ENCODE results near the gene QSOX2. TPM values are rescaled to one million over a fixed set of nuclear protein-coding genes. Genes with fewer than 3 reads are reported as not detected.
"Not testable (repeated sequence)": the region's sequence is repeated elsewhere in the genome, so short reads cannot be mapped to it uniquely, and the experiment has no call there.

The QSOX2 gene
- polyA plus RNA-seq, 5 donors = 9.1 to 12.5 (median 11.9) TPM

DNA sequence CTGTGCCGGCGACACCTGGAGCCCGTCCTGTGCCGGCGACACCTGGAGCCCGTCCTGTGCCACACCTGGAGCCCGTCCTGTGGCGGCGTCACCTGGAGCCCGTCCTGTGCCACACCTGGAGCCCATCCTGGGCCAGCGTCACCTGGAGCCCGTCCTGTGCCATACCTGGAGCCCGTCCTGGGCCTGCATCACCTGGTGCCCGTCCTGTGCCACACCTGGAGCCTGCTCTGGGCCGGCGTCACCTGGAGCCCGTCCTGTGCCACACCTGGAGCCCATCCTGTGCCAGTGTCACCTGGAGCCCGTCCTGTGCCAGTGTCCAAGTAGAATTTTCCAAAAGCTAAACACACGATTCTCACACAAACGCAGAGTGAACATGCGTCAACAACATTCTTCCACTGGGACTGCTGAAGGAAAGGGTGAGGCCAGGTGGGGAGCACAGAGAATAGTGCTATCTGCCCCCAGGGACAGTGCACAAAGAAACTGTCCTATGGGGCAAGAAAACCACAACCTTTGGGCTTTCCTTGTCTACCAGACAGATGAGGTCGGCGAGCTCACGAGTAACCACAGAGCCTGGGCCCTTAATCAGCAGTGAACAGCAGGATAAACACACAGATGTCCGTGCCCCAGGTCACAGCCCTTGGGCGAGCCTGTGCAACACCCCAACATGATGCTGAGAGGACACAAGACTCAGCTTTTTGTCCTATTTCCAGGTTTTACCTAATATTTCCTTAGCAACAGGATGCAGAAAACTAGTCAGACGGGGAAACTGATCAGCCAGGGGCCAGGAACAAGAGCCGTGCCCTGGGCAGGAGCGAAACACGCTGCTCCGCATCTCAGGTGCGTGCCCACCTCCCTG lies 7.9 kb downstream of the QSOX2 start:
- DNase-seq = no peak

GRCh38 chr9:136236471-136237410 lies 8.9 kb downstream of the QSOX2 start:
- not testable (repeated sequence) for DNase-seq

DNA sequence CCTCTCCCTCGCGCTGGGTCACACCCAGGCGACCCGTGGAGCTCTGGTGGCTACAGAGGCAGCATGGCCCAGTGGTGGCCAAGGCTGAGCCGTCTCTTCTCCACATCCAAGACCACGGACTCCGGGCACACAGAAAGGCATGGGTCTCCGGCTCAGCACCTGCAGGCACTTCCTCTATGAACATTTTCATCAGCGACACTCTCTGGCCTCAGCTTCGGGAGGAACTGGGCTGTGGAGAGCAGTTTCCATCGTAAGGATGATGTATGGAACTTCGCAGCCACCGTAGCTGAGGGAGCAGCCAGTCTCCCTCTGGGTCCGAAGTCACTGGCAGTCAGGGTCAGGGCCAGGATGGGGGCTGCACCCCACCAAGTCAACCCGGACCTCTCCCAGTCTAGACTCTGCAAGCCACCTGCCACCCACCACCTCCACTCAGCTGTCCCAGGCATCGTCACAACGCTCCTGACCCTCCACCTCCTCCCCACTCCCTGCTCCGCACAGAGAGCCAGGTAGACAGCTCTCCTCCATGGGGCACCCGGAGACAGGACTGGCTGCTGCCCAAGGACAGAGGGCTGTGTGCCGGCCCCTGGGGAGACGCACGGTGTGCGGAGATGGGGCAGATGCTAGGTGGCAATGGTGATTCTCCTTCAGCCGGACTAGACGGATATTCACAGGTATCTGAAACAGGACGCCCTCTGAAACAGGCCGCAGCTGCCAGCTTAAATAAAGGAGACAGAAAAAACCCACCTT lies 9.7 kb downstream of the QSOX2 start:
- DNase-seq = no peak

DNA sequence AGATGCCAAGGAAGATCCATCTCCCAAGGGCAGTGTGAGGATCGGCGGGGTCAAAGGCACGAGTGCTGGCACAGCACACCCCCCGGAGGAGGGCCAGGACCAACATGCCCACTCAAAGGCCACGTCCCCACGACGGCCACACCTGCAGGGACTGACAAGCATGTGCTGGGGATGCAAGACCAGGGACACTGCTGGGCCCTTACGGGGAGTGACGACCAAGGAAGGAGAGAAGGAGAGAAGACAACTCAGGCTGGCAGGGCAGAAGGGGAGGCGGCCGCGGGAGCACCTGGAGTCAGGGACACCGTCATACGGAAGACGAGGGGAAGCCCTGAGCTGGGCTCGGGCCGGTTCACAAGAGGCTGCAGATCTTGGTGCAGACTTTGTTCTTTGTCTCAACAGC lies 10.4 kb downstream of the QSOX2 start:
- DNase-seq = no peak

DNA sequence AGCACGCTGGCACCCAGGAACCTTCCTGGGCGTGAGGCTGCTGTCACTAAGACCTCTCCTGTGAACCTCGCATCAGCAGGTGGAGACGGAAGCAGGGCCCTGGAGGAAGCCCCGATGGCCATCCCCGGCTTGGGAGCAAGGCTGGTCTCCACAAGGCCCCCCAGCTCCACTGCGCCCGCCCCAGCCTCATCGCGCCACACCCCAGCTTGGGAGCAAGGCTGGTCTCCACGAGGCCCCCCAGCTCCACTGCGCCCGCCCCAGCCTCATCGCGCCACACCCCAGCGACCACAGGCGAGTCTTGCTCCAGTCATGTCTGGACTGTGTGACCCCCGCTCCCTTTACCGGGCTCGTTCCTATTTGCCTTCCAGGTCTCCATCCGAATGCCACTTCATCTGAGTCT lies 11.0 kb downstream of the QSOX2 start:
- DNase-seq = no peak

GRCh38 chr9:136233868-136234267 lies 11.7 kb downstream of the QSOX2 start:
- no peak for DNase-seq

- no peak for DNase-seq
Measured at GRCh38 chr9:136233411-136233810, 12.2 kb downstream of the QSOX2 start.

- DNase-seq = no peak
Measured at GRCh38 chr9:136232969-136233368, 12.6 kb downstream of the QSOX2 start.

DNA sequence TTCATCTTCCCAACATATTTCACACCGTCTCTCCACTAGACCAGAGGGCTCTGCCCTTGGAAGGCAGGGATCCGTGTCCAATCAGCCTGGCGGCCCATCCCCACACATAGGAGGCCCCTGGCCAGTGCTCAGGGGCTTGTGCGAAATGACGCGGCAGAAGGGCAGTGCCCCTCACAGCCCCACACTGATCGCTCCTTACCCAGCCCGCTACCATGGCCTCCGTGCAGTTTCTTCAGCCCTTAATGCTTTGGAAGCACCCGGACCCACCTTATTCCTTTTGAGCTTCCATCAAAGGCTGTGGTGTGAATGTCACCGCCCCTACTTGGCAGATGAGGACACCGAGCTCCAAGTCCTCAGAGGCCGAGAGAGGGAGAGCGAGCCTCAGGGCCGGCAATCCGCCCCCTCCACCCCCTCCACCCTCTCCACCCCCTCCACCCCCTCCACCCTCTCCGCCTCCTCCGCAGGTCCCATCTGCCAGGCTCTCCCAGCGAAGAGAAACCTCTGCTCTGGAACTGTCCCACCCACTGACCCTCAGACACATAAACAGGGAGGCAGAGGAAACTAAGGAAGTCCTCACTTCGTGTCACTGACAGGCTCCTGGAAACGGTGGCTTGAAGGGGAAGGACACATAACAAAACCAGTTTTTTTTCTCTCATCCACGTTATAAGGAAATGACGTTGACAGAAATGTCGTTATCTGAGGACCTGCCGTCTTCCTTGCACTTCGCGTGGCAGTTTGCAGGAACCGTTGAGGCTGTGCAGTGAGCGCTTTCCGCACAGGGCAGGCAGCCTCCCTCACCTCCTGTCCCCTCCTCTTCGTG lies 13.9 kb downstream of the QSOX2 start:
- DNase-seq = no peak

GRCh38 chr9:136230773-136231172 lies 14.8 kb downstream of the QSOX2 start:
- no peak for DNase-seq

- no peak for DNase-seq
Measured at GRCh38 chr9:136230365-136230764, 15.2 kb downstream of the QSOX2 start.

DNA sequence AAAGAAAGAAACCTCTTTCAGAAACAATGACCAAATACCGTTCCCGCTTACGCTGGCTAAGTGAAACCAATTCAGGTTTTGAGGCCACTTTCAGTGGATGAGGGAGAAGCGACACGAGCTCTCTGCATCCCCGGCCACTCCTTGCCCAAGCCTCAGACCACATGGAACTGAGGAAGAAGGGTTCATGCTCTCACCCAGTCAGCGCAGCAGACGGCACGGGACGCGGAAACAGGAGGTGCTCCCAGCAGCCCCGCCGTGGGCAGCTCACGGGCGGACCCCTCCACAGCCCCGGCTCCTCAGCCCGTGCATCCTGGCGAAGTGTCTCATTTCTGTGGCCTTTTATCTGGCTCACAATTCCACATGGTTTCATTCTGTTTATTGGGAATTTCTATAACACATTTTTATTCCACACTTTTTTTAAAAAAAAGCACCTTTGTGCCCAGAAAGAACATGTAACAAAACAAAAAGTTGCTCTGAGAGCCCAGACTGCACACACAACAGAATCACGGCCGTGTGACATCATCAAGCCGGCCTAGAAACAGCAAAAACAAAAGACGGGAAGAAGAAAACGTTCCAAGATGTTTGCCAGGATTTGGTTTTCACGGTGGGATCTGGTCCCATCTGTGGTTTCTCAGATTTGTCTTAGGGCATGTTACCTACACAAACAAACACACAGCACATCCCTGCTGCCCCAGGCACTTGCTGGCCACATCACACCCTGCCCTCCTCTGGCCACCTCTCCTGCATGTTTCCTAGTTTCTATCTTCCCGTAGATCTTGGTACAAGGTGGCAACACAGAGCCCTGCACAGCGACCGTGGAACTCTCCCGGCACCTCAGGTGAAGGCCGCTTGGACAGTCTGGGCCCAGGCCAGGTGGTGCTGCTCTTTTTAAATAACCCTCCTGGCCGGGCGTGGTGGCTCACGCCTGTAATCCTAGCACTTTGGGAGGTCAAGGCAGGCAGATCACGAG lies 16.2 kb downstream of the QSOX2 start:
- no peak for DNase-seq

DNA sequence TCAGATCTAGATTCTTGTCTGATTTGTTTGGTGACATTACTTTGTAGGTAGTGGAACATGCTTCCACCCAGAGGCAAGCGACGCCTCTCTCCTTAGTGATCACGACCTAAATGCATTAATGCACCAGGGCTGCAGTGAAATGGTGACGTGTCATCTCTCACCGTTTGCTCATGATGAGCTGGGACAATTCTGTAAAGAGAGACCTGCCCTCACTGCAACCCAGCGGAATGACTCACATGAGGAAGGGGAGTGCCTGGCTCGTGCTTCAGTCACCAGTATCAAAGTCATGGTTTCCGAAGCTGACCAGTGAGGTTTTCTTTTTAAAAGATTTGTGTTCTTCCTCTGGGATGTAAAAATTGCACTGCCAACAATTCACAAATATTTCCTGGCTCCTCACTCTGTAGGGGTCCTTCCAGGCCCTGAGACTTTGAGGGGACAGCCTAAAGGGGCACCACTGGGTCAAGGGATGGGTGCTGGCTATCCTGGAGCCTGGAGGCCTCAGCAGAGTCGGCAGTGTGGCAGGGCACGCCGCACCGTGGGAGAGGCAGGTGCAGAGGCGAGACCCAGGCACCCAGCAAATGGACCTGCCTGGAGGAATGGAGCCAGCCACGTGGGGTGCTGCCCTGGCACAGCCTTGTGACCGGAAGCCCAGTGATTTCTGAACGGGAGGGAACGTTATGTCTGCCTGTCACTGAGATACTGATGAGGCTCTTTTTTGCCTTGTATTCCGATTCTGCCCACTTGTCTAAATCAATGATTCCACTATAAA lies 17.3 kb downstream of the QSOX2 start:
- no peak for DNase-seq

DNA sequence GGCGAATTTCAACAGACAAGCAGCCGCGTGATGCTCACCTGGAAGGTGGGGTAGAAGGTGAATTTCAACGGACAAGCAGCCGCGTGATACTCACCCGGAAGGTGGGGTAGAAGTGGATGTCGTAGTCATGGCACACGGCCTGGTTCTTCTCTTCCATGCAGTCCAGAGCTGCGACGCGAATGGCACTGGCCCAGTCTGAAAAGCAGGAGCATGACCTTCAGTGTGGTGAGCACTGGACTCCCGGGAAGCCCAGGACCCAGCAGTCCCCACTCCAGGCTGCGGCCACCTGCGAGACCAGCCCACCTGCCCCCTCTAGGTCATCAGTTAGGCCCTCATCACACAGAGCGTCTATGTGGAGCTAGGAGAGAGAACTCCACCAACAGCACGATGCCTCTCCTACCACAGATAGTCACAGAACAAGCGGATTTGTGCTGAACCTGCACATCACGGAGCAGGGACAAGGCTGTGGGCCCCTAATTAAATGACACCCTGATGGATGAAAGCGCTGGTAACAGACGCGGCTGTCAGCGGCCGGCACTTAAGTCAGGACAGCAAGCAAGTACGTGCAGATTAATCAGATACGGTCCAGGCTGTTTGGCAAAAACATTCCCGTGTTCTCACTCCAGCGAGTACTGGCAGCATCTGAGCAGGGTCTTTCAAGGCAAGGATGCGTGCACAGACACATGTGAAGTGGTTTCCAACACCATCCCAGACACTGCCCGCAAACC lies 18.8 kb downstream of the QSOX2 start:
- no peak for DNase-seq

DNA sequence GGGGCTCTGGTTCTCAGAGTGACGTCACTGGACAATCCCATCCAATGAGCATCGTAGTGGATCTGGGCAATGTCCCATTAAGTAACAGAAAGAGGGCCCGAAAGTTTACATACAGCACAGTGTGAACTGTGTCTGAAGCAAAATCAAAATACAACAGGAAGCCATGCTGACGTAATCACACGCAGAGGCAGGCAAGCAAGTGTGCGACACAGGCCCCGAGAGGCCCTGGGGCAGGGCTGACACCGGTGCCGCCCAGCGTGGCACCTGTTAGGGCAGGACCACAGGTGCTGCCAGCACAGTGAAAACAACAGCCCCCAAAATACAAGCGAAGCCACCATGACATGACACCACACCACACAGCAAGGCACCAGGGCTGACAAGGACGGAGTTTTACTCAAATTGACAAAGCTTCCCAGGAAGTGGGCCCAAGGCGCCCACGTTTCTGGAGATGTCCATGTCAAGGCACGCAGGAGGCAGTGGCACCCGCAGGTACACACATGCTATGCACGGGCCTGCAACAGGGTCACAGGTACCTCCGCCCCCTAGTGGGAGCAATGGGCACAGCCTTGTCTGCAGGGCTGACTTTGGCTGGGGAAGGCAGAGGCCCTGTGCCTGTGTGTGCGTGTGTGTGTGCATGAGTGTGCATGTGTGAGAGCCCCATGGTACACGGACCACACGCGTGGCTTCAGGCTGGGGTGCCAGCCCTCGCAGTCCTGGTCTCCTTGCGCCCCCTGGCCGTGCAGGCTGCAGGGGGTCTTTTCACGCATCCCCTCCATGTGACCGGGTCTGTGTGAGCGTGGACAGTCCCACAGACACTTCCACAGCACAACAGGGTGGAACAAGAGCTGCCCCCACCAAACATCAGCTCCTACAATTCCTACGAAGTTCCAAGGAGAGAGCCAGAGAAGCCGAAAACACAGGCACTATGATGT lies 19.6 kb downstream of the QSOX2 start:
- DNase-seq = no peak

DNA sequence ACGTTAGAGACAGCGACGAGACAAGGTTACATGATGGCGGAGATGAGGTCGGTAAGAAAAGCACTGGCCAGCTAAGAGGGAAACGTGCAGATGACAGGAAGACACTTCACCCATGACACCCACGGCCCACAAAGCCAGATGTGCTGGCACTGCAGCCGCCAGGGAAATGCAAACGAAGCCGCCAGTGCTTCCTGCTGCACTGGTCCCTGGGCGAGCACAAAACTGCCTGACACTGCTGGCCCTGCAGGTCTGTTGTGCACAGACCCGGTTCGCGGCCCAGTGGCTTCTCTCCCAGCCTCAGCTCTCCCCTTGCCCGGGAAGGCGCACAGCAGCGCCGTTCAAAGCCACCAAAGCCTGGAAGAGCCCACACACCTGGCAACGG lies 20.3 kb downstream of the QSOX2 start:
- no peak for DNase-seq

Data from right lung (tissue), 5 donors.